ENCODE measurements around the gene SELENOO. TPM values are rescaled to one million over a fixed set of nuclear protein-coding genes. Genes with fewer than 3 reads are reported as not detected.

Gene SELENOO
- total RNA-seq, 1 experiment from 2014 or later: 27.0 TPM

- H3K27ac Mint-ChIP-seq: no peak overlapping the region
- H3K4me1 Mint-ChIP-seq: no peaks in the 10 kb centered on the region
- no peaks in the 10 kb centered on the region for H3K9me3 Mint-ChIP-seq
- TF ChIP-seq JAZF1 (CRISPR knock-in tag; IDR thresholded peaks at IDR 0.05) (no peak), STAT6 (CRISPR knock-in tag; conservative IDR thresholded peaks at IDR 0.05; ENCODE audit: low read depth) (no peak), RORB (CRISPR knock-in tag; IDR thresholded peaks at IDR 0.05) (no peak), ZMAT4 (CRISPR knock-in tag; IDR thresholded peaks at IDR 0.05) (no peak), ARID4B (CRISPR knock-in tag; IDR thresholded peaks at IDR 0.05; ENCODE audit: borderline replicate concordance) (no peak), TCF7 (CRISPR knock-in tag; IDR thresholded peaks at IDR 0.05; ENCODE audit: low read depth) (no peak), EMX1 (CRISPR knock-in tag; IDR thresholded peaks at IDR 0.05) (no peak), FOXJ3 (CRISPR knock-in tag; IDR thresholded peaks at IDR 0.05; ENCODE audit: borderline replicate concordance) (no peak), PRDM15 (CRISPR knock-in tag; IDR thresholded peaks at IDR 0.05) (no peak)
- ChIA-PET POLR2A (no interaction called here), CTCF (interaction anchor here (1.5 kb wide), 1 partner anchor 12 kb away, joined by 3 read pairs; no protein-coding TSS in a partner anchor)
- ATAC-seq: no peak
- no peaks in the 10 kb centered on the region; the same call in 1 of the 2 replicates for H3K27me3 Mint-ChIP-seq (ENCODE audit: low read depth)
- DNase-seq (ENCODE audit: low spot score): no peak
- H3K4me3 Mint-ChIP-seq: no peak overlapping the region
- H3K36me3 Mint-ChIP-seq: no peaks in the 10 kb centered on the region
Measured at GRCh38 chr22:50153756-50154140, 47.1 kb upstream of the SELENOO start.

GRCh38 chr22:50157709-50158375 lies 43.0 kb upstream of the SELENOO start:
- no peak for DNase-seq (ENCODE audit: low spot score)
- TF ChIP-seq ETV6 (CRISPR knock-in tag; IDR thresholded peaks at IDR 0.05) (no peak), E2F5 (CRISPR knock-in tag; IDR thresholded peaks at IDR 0.05) (no peak), SMAD4 (CRISPR knock-in tag; IDR thresholded peaks at IDR 0.05) (no peak), CBFB (CRISPR knock-in tag; IDR thresholded peaks at IDR 0.05; ENCODE audit: low read depth) (no peak), ZNF121 (CRISPR knock-in tag; IDR thresholded peaks at IDR 0.05) (no peak)
- H3K36me3 Mint-ChIP-seq: no peaks in the 10 kb centered on the region
- ATAC-seq: no peak
- H3K27me3 Mint-ChIP-seq (ENCODE audit: low read depth): no peaks in the 10 kb centered on the region; the same call in 1 of the 2 replicates
- POLR2A ChIA-PET: no interaction called here
- no peak overlapping the region for H3K27ac Mint-ChIP-seq
- H3K9me3 Mint-ChIP-seq: no peaks in the 10 kb centered on the region
- peaks cover 7% of the 10 kb centered on the region for H3K4me1 Mint-ChIP-seq
- no peak overlapping the region for H3K4me3 Mint-ChIP-seq
- CTCF ChIA-PET: interaction anchor here (0.8 to 1.0 kb wide), 2 partner anchors 9 to 16 kb away, joined by 4 read pairs; no protein-coding TSS in a partner anchor

All from WTC11 (cell line).